Upper lobe of left lung (tissue), 6 donors: ENCODE measurements around the gene CLEC14A. TPM values are rescaled to one million over a fixed set of nuclear protein-coding genes. Genes with fewer than 3 reads are reported as not detected.

ENCODE experiments used
- ATAC-seq, 2 donors: fragments of 200-7000 bp; cut with Tn5 transposase; one replicate each; pipeline ENCODE4 v1.9.1; 2022; ENCODE audit warnings: mild to moderate bottlenecking in 2 of 2, moderate library complexity in 2 of 2; ENCODE audit not compliant: low FRiP score in 2 of 2
- DNase-seq, 2 donors: peaks; one replicate each; pipeline ENCODE4 v3.0.0-alpha.2; 2019 to 2020
- H3K27ac ChIP-seq, 4 donors: fragments of 200-600 bp; sonication (generic); one replicate each; pipeline ENCODE4 v1.5.1; 2016 to 2019
- H3K27me3 ChIP-seq, 4 donors: fragments of 200-600 bp; sonication (generic); one replicate each; pipeline ENCODE4 v1.5.1; 2017 to 2019
- H3K36me3 ChIP-seq, 4 donors: fragments of 200-600 bp; sonication (generic); one replicate each; pipeline ENCODE4 v1.5.1; 2016 to 2019
- H3K4me1 ChIP-seq, 4 donors: fragments of 200-600 bp; sonication (generic); one replicate each; pipeline ENCODE4 v1.5.1; 2018 to 2019
- H3K4me3 ChIP-seq, 4 donors: fragments of 200-600 bp; sonication (generic); one replicate each; pipeline ENCODE4 v1.5.1; 2017 to 2019; ENCODE audit warnings: mild to moderate bottlenecking in 2 of 4, moderate library complexity in 1 of 4
- H3K9me3 ChIP-seq, 4 donors: fragments of 200-600 bp; sonication (generic); one replicate each; pipeline ENCODE4 v1.5.1; 2018 to 2019
- CTCF ChIP-seq, 6 experiments: fragments of 450-650 bp in 4 of 6; fragments of 200-600 bp in 2 of 6; sonication (generic) in 2 of 6; IDR thresholded peaks; one replicate each; pipeline ENCODE4 v1.5.1; 2016 to 2019; ENCODE audit warnings: antibody characterized with exemption in 6 of 6
- EP300 ChIP-seq, 4 donors: sonication (generic); formaldehyde crosslinking; IDR thresholded peaks; one replicate each; pipeline ENCODE4 v1.5.1; 2017; ENCODE audit warnings: antibody characterized with exemption in 4 of 4, control low read depth in 2 of 4
- POLR2A ChIP-seq, 4 donors: fragments of 450-650 bp; IDR thresholded peaks; one replicate each; pipeline ENCODE4 v1.5.1; 2016 to 2017; ENCODE audit warnings: antibody characterized with exemption in 4 of 4, mild to moderate bottlenecking in 2 of 4
- POLR2AphosphoS5 ChIP-seq, 2 donors: sonication (generic); formaldehyde crosslinking; IDR thresholded peaks; one replicate each; pipeline ENCODE4 v1.5.1; 2017; ENCODE audit warnings: antibody characterized with exemption in 2 of 2
- WGBS, 2 donors: methylation state at CpG; one replicate each; pipeline ENCODE4 v1.1.5; 2017 to 2018; 5-methylcytosine and 5-hydroxymethylcytosine counted together
- total RNA-seq, 6 donors: library from RNA; depleted of rRNA in 4 of 6; stranded (reverse); fragments of >200 nt in 4 of 6; gene quantifications; one replicate each; pipeline versions ENCODE4 v1.1.0 to v1.2.1, GENCODE V29; 2016 to 2021
- donor health status: DM: no; HTN: no; CAD: no; lungs with moderate emphysema.
- donor health status: DM: no; HTN: yes; CAD: no; lungs with severe emphysema.

The CLEC14A gene
- total RNA-seq, 6 donors from 2014 or later, result 27.2 to 121 (median 53.3) TPM

GRCh38 chr14:38254571-38255407, 1.1 kb downstream of the CLEC14A start:
- WGBS, 2 donors, result 15 to 16% methylated on average over 26 to 43 of the region's 44 CpGs
- Histone ChIP-seq H3K27me3 (peaks cover 0 to 10% (median 4%) of the 10 kb centered on the region in 4 donors), H3K36me3 (no peaks in the 10 kb centered on the region), H3K9me3 (no peaks in the 10 kb centered on the region), H3K4me1 (peaks cover 0 to 11% (median 4%) of the 10 kb centered on the region in 4 donors), H3K27ac (peak overlapping the region; percentile 90 to 97 (median 92)), H3K4me3 (peak overlapping the region; percentile 36 to 61 (median 46))
- DNase-seq (peak in 1 of 2 donors; percentile 69), ATAC-seq (peak; percentile 13 to 28)
- no peak for TF ChIP-seq CTCF (IDR thresholded peaks at IDR 0.05)
- no peak for TF ChIP-seq POLR2A (IDR thresholded peaks at IDR 0.05)
- no peak for TF ChIP-seq EP300 (IDR thresholded peaks at IDR 0.05)
- TF ChIP-seq POLR2AphosphoS5 (IDR thresholded peaks at IDR 0.05), result no peak

- DNase-seq (no peak), ATAC-seq (no peak)
- H3K36me3 ChIP-seq, result no peaks in the 10 kb centered on the region
- H3K4me1 ChIP-seq, result peaks cover 0 to 11% (median 4%) of the 10 kb centered on the region in 4 donors
- H3K27ac ChIP-seq, result peak overlapping the region; percentile 90 to 97 (median 92)
- WGBS, 2 donors, result 30 to 44% methylated on average over 4 of the region's 4 CpGs
- TF ChIP-seq POLR2A (IDR thresholded peaks at IDR 0.05) (no peak), CTCF (IDR thresholded peaks at IDR 0.05) (no peak), POLR2AphosphoS5 (IDR thresholded peaks at IDR 0.05) (no peak), EP300 (IDR thresholded peaks at IDR 0.05) (no peak)
- H3K9me3 ChIP-seq, result no peaks in the 10 kb centered on the region
- peak overlapping the region; percentile 12 to 61 (median 46) for H3K4me3 ChIP-seq
- peaks cover 0 to 10% (median 4%) of the 10 kb centered on the region in 4 donors for H3K27me3 ChIP-seq
Observed at GRCh38 chr14:38253676-38254075, 2.2 kb downstream of the CLEC14A start.

- TF ChIP-seq POLR2AphosphoS5 (IDR thresholded peaks at IDR 0.05), result no peak
- Histone ChIP-seq H3K27ac (peak overlapping the region in 3 of 4 donors; percentile 91 to 97 (median 92)), H3K9me3 (no peaks in the 10 kb centered on the region), H3K27me3 (peaks cover 0 to 10% (median 4%) of the 10 kb centered on the region in 4 donors), H3K4me1 (peaks cover 0 to 11% (median 4%) of the 10 kb centered on the region in 4 donors), H3K36me3 (no peaks in the 10 kb centered on the region), H3K4me3 (peak overlapping the region in 3 of 4 donors; percentile 11 to 61 (median 51))
- DNase-seq (no peak), ATAC-seq (no peak)
- 62 to 63% methylated on average over 4 of the region's 4 CpGs for WGBS, 2 donors
Observed at GRCh38 chr14:38252066-38252710, 3.7 kb downstream of the CLEC14A start.

GRCh38 chr14:38250331-38250730, 5.6 kb downstream of the CLEC14A start:
- ATAC-seq, result no peak
- peak overlapping the region in 3 of 4 donors; percentile 5 to 97 (median 92) for H3K27ac ChIP-seq
- H3K4me1 ChIP-seq, result peaks cover 0 to 5% (median under 1%) of the 10 kb centered on the region in 4 donors
- peak overlapping the region in 3 of 4 donors; percentile 2 to 61 (median 51) for H3K4me3 ChIP-seq
- H3K9me3 ChIP-seq, result no peaks in the 10 kb centered on the region
- TF ChIP-seq EP300 (IDR thresholded peaks at IDR 0.05) (no peak), CTCF (IDR thresholded peaks at IDR 0.05) (no peak)
- H3K27me3 ChIP-seq, result peaks cover 0 to under 1% (median 0%) of the 10 kb centered on the region in 4 donors
- no peak for DNase-seq
- no peaks in the 10 kb centered on the region for H3K36me3 ChIP-seq

- 89 to 90% methylated on average over 3 of the region's 3 CpGs for whole genome bisulfite sequencing, 2 donors
Observed at GRCh38 chr14:38248321-38249028, 7.4 kb downstream of the CLEC14A start.

More at GRCh38 chr14:38248321-38249028, 7.4 kb downstream of the CLEC14A start:
- Histone ChIP-seq H3K27ac (peak overlapping the region in 1 of 4 donors; percentile 97), H3K36me3 (no peaks in the 10 kb centered on the region), H3K4me1 (no peaks in the 10 kb centered on the region), H3K27me3 (no peaks in the 10 kb centered on the region), H3K4me3 (peak overlapping the region in 2 of 4 donors; percentile 51 to 61), H3K9me3 (no peaks in the 10 kb centered on the region)
- DNase-seq, result no peak
- ATAC-seq, result no peak
- TF ChIP-seq CTCF (IDR thresholded peaks at IDR 0.05) (peak in 1 of 6 experiments; percentile 8), POLR2A (IDR thresholded peaks at IDR 0.05) (no peak)
